Activated CD4-positive, alpha-beta T cell treated with anti-CD3 and anti-CD28 coated beads, Interleukin-2, Interleukin-4, amounts not matched to agents 100 ng/mL and 50 ng/mL, durations not matched to agents 16 hours and 8 hours (primary cell): ENCODE data around the gene TTLL5.
"Not testable (repeated sequence)": the region's sequence is repeated elsewhere in the genome, so short reads cannot be mapped to it uniquely, and the experiment has no call there.

Experiments used
- DNase-seq: peaks from one replicate; pipeline ENCODE4 v3.0.0-alpha.2; 2020; ENCODE audit warnings: low spot score

The TTLL5 gene

DNA sequence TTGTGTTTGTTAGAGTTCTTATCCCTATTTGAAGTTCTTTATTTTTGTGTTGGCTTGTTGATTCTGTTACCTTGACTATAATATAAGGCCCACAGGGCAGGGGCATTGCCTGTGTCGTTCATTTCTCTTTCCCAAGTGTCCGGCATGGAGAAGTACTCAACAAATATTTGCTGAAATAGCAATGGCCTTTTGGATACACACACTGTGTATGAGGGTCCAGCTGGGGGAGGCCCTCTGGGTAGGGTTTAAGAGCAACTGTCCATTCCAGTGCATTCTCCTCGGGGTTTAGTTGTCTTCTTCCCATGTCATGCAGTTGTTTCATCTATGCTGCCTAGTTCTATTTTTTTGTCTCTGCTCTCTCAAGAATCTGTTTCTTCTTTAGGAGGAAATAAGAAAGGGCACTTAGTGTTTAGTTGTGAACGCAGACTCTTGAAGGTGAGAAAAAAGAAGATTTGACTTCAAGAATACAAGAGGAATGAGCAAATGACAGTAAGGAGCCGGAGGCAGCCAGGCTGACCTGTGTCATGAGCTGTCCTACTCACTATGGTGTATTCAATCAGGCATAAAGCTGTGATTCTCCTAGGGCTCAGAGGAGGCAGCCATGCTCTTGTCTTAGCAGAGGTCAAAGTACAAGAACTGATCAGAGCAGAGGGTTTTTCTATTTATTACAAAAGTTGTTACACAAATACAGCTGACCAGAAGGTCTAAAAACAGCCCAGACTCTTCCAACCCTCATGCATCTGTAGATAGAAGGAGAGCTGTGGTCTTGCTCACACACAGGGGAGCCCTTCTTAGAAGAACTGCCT, 10.6 kb upstream of the TTLL5 start:
- no peak for DNase-seq

- DNase-seq = no peak
Measured at GRCh38 chr14:75653563-75653962, 7.5 kb upstream of the TTLL5 start.

DNA sequence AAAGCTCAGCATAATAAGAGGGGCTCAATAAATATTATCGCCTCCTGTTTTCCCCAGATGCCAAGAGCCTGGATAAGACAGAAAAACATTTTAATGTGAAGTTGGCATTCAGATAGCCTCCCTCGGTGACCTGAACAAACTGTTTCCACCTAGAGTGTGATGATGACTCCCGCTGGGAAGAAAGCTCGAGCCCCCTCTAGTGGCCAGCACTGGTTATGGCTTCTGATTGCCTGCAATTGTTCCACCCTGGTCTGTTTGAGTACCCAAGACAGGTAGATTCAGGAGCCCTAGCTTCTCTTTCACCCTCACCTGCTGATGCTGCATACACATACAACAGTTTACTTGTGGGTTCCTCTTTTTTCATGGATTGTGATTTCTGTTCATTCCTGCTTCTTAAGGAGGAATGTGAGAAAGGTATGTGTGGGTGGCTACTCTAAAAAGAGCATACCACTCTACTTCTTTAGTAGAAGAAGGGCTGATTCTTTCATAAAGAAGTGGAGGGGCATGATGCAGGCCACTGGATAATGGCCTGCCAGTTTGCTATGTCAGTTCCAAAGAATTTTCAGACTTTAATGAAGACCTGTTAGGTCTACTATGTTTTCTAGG, 6.8 kb upstream of the TTLL5 start:
- peak; percentile 84 for DNase-seq

- DNase-seq = no peak
Measured at GRCh38 chr14:75655235-75655634, 5.8 kb upstream of the TTLL5 start.

DNA sequence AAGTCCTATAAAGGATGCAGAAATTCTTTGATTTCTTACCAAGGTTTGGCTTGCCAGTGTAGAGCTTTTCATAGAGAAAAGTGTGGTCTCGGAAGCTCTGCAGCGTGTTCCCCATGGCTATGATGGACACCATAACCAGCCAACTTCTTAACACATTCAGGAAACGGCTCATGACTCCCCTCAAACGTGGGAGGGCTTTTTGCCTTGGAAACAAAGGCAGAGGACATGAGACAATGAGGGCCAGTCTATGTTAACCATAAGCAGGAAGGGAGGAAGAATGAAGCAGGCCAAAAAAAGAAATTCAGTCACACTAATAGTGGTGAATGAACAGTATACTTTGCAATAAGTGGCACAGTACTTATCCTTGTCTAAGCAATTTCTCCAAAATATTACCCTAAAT, 3.7 kb upstream of the TTLL5 start:
- DNase-seq = no peak

DNA sequence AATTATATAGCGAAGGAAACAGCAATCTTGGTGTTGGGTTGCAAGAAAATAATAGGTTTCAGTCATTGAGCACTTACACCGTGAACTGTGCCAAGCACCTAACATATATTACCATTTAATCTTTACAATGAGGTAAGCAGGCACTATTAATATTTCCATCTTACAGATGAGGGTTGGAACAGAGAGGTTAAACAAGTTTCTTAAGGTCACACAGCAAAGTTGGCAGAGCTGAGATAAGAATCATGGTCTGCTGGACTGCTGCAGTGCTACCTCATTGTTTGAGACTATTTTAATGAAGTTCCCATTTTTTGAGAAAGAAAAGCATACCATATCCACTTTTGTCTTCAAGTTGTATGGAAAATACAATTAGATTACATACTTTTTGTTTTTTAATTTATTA, 2.1 kb upstream of the TTLL5 start:
- DNase-seq = no peak

GRCh38 chr14:75660238-75660629, 812 bp upstream of the TTLL5 start:
- no peak for DNase-seq

GRCh38 chr14:75661499-75661814, 411 bp downstream of the TTLL5 start:
- DNase-seq = no peak

- no peak for DNase-seq
Measured at GRCh38 chr14:75662966-75663365, 1.9 kb downstream of the TTLL5 start.

DNA sequence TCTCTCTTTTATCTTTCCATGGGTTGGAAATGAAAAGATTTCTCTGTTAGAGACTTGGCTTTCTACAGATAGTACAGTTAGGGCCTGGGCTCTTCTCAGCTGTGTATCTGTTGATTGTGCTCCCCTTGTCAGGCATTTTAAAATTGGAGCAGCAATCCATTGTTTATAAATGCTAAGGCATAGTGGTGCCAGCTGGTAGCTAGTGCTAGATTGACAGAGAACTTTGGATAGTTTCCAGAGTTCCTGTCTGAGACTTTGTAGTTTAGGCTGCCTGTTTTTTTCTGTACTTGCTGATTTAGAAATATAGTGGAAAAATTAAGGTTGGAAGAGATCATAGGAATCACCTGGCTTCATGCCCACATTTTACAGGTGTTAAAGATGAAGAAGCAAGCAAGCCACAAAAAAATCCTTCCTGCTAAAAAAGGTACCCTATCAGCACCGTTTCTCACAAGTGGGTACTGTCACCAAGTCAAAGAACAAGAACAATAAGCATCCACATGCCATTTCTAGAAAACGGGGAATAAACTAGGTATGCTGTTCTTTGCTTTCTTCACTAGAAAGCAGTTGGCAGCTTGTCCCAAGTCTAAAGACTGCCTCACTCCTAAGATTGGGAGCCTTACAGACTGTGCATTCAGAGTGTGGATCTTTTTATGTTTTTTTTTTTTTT, 6.2 kb downstream of the TTLL5 start:
- no peak for DNase-seq

DNA sequence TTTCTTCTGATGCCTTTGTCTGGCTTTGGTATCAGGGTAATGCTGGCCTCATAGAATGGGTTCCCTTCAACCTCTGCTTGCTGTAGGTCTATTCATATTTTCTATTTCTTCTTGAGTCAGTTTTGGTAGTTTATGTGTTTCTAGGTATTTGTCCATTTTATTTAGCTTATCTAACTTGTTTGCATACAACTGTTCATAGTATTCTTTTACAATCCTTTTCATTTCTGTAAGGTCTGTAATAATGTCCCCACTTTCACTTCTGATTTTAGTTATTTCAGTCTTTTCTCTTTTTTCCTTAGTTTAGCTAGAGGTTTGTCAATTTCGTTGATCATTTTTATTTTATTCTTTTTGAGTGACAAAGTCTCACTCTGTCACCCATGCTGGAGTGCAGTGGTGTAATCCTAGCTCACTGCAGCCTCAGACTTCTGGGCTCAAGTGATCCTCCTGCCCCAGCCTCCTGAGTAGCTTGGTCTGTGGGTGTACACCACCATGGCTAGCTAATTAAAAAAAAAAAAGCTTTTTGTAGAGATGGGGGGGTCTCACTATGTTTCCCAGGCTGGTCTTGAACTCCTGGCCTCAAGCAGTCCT, 11.7 kb downstream of the TTLL5 start:
- DNase-seq = peak; percentile 39

DNA sequence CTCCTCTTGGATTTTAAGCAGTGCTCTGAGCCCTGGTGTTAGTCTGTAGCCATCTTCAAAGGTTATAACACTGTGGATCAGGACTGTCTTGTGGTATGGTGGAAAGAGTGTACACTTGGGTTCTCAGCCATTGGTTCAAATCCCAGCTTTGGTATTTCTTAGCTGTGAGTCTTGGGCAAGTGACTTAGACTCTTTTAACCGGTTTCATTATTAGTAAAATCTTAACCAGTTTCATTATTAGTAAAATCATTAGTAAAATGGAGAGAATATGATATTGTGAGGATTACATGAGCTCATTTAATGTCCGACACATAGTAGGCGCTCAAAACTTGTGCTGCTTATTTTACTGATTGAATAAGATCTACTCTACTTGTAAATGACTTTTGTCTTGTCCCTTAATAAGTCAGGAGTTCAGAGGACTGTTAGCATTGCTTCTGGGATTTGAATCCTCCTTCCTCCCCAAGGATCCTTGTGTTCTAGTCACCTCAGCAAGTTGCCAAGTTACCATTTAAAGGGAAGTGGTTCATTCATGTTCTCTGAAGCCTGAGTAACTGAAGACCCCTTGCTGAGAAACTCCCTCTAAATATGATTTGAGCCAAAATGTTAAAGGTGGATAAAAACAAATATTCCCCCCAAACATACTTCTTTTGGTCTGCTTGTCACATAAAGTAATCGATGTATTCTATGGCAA, 12.4 kb downstream of the TTLL5 start:
- peak; percentile 71 for DNase-seq

DNA sequence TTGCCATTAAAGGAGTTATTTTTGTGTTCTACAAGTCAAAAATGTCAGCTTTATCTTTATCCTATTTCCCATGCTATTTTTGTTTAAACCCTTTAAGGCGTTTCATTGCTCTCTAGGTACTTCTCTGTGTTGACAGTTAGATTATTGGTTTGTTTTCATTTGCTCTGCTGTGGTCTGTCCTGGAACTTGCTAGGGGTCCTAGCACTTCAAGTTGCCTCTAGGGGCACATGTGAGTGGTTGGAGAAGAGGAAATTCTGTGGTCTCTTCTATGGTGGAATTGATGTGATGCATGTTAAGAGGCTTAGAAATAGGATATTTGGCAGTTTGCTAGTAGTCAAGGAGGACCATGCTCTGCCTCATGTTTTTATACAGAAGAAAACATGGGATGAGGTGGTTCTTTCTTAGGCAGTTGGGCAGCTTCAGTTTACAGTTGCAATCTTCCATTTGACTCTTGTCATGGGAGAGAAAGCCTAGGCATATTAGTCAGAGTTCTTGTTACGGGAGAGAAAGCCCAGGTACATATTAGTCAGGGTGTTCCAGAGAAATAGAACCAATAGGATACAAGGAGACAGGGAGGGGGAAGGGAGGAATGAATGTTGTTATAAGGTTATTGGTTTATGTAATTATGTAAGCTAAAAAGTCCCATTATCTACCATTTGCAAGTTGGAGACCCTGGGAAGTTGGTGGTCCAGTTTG, 14.4 kb downstream of the TTLL5 start:
- DNase-seq = no peak

DNA sequence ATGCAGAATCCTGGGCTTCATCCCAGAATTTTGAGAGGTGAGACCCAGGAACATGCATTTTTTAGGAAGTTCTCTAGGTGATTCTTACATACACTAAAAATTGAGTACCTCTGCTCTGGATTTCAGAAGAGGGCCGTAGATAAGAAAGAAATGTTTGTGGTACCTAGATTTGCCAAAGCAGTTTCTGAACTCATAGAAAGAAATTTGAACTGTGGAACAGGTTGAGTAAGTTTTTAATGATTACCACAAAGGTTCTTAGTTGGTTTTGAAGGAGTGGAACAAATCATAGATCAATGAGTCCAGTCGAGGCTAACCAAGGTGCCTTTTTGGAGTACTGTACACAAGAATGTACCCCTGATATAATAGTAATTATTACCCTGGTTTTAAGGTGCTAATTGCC, 24.9 kb downstream of the TTLL5 start:
- no peak for DNase-seq

DNA sequence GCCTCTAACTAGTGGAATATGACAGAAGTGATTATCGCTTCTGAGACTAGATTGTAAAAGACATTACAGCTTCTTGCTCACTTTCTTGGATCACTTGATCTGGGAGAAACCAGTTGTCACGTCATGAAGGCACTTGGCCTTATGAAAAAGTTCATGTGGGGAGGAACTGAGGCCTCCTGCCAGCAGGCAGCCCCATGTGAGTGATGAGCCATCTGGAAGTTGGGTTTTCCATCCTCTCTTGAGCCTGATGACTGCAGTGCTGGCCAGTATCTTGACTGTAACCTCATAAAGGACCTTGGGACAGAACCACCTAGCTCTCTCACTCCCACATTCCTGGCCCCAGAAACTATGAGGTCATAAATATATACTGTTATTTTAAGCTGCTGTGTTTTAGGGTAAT, 28.0 kb downstream of the TTLL5 start:
- DNase-seq = no peak

- DNase-seq = no peak
Measured at GRCh38 chr14:75690010-75690409, 29.0 kb downstream of the TTLL5 start.

GRCh38 chr14:75695025-75695424, 34.0 kb downstream of the TTLL5 start:
- not testable (repeated sequence) for DNase-seq

GRCh38 chr14:75697386-75697785, 36.3 kb downstream of the TTLL5 start:
- DNase-seq = no peak

DNA sequence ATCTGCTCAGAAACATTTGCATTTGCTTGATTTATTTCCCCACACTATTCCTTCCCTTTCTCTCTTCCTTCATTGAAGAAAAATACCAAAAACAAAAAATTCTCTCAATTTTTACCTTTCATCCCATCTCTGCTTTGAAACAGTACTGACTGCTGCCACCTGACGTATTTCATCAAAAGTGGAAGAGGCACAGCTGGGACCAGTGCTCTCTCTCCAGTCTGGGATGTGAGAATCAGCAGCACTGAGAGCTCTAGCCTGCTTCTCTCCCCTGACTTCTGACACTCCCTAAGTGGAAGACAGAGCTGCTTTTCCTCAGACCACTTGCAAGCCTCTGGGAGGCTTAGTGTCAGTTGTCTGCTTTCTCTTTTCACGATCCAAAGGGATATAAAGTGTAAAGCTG, 36.9 kb downstream of the TTLL5 start:
- DNase-seq = no peak

GRCh38 chr14:75699331-75699730, 38.3 kb downstream of the TTLL5 start:
- no peak for DNase-seq

DNA sequence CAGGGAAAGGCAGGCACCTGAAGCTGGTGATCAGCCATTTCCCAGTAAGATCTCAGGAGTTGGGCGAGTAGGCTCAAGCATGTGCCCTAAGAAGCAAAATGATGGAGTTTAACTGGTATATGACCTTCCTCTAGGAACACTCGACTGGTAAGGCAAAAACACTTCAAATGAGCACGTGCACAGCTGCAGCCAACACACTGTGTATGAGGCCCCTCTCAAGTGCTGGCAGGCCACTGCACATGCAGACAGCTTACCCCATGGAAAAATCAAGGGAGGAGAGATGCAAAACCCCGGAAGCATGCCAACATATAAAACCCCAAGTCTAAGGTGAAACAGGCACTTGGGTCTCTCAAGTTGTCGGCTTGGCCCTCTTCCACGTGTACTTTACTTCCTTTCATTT, 39.2 kb downstream of the TTLL5 start:
- DNase-seq = no peak

DNA sequence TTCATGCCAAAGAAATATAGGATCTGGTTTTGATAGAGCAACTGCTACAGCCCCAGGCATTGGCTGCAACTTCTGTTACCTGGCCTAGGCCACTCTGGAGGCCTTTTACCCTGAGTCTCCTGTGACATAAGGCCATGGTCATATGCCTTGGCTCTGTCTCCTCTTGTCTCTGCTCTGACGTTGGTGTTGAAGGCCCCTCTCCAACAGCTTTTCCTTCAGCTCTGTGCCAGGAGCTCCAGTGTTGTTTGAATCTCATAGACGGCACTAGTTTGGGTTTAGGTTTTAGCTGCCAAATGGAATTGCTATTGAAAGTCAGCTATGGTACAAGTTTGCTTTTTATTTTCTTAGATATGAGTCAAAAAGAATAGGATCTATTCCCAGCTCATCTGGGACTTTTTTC, 41.1 kb downstream of the TTLL5 start:
- no peak for DNase-seq
